Kidney (tissue), 14 donors: ENCODE results near the gene RPS6KA4. TPM values are rescaled to one million over a fixed set of nuclear protein-coding genes. Genes with fewer than 3 reads are reported as not detected.
A peak's percentile ranks its signal among the peaks of the same experiment; 100 is the strongest.

Experiments
- DNase-seq, 5 donors: peaks; one replicate each; pipeline ENCODE4 v3.0.0-alpha.2; 2013 to 2020
- FAIRE-seq: peaks from 2 replicates; lab custom pipeline; 2012; peaks lifted over from hg19 to GRCh38; lab: Jason Lieb, UNC
- H3K27ac ChIP-seq, 2 donors: one replicate each; pipeline ENCODE4 v1.7.0; 2013; ENCODE audit warnings: low read depth in 2 of 2, low read length in 2 of 2, inconsistent platforms in 1 of 2
- H3K27me3 ChIP-seq: one replicate; pipeline ENCODE4 v1.7.1; 2013; ENCODE audit warnings: low read length, inconsistent platforms; ENCODE audit not compliant: control insufficient read depth, insufficient read depth
- H3K36me3 ChIP-seq, 3 donors: one replicate each; pipeline versions ENCODE4 v1.7.0 to v1.7.1; 2013; ENCODE audit warnings: low read length in 3 of 3, control low read depth in 1 of 3, inconsistent platforms in 1 of 3; ENCODE audit not compliant: insufficient read depth in 3 of 3, control insufficient read depth in 2 of 3
- H3K4me1 ChIP-seq, 3 donors: one replicate each; pipeline versions ENCODE4 v1.7.0 to v1.7.1; 2013; ENCODE audit warnings: low read length in 3 of 3, inconsistent platforms in 1 of 3, low read depth in 1 of 3; ENCODE audit not compliant: control insufficient read depth in 2 of 3, insufficient read depth in 2 of 3
- H3K4me3 ChIP-seq, 3 donors: one replicate each; pipeline versions ENCODE4 v1.7.0 to v1.8.1; 2013; ENCODE audit warnings: low read length in 3 of 3, control low read depth in 1 of 3, inconsistent platforms in 1 of 3
- H3K9ac ChIP-seq, 3 donors: one replicate each; pipeline versions ENCODE4 v1.7.0 to v1.7.1; 2013; ENCODE audit warnings: low read length in 3 of 3, control low read depth in 1 of 3, inconsistent platforms in 1 of 3
- H3K9me3 ChIP-seq, 3 donors: one replicate each; pipeline versions ENCODE4 v1.7.0 to v1.7.1; 2013; ENCODE audit warnings: low read length in 3 of 3, control low read depth in 1 of 3, inconsistent platforms in 1 of 3; ENCODE audit not compliant: control insufficient read depth in 2 of 3, insufficient read depth in 1 of 3
- CTCF ChIP-seq: IDR thresholded peaks from 3 replicates; pipeline ENCODE4 v1.5.1; 2012; ENCODE audit warnings: mild to moderate bottlenecking, moderate library complexity, borderline replicate concordance; ENCODE audit not compliant: insufficient read depth; ENCODE audit errors: extremely low read depth
- intact Hi-C: fragments of 100-400 bp; cut with DNase I; formaldehyde crosslinking; loops from one replicate; pipeline ENCODE4 v1.11.1; 2022
- polyA plus RNA-seq: library from polyadenylated mRNA; stranded (reverse); fragments of 350-450 nt; fragmentation: Illumina TruSeq; extraction: RNeasy Lipid Tissue Mini Kit (QIAGEN cat#74804); gene quantifications from one replicate; pipeline ENCODE4 v1.2.3, GENCODE V29; 2014; ENCODE audit warnings: low read depth, low replicate concordance; ENCODE audit not compliant: insufficient read depth
- total RNA-seq: library from RNA; stranded (reverse); fragmentation: NEBNext Ultra II Directional; extraction: Animal tissue kit (Norgen Biotek cat#: 25700); gene quantifications from one replicate; pipeline ENCODE4 v1.2.1, GENCODE V29; 2021
- donor health status: control.
- donor health status: control.
- donor health status: control.
- donor health status: control.
- donor health status: control.
- donor health status: DM: yes; HTN: yes; CAD: no.
- donor health status: Normal renal cell carcinoma (clear cell type).

The RPS6KA4 gene
- total and polyA plus RNA-seq, 2 donors from 2014 or later, result 13.6 to 40.2 TPM

GRCh38 chr11:64334764-64335735 lies 23.9 kb upstream of the RPS6KA4 start:
- intact Hi-C loops, result no loop called here
- H3K9ac ChIP-seq, result no peak overlapping the region

GRCh38 chr11:64337538-64338249 lies 21.3 kb upstream of the RPS6KA4 start:
- Histone ChIP-seq H3K36me3 (no peaks in the 10 kb centered on the region), H3K4me1 (peaks cover 0 to 5% (median 4%) of the 10 kb centered on the region in 3 donors), H3K27me3 (no peaks in the 10 kb centered on the region), H3K9me3 (no peaks in the 10 kb centered on the region), H3K27ac (no peak overlapping the region), H3K9ac (no peak overlapping the region), H3K4me3 (no peak overlapping the region)
- TF ChIP-seq CTCF, result no peak
- FAIRE-seq (no peak), DNase-seq (no peak)
- intact Hi-C loops, result no loop called here

More at GRCh38 chr11:64334764-64335735, 23.9 kb upstream of the RPS6KA4 start:
- TF ChIP-seq CTCF, result no peak
- Histone ChIP-seq H3K27me3 (no peaks in the 10 kb centered on the region), H3K4me3 (no peak overlapping the region), H3K36me3 (no peaks in the 10 kb centered on the region), H3K4me1 (peaks cover 0 to 6% (median 0%) of the 10 kb centered on the region in 3 donors), H3K9me3 (no peaks in the 10 kb centered on the region), H3K27ac (no peak overlapping the region)
- no peak for FAIRE-seq
- peak; percentile 71 to 91 (median 74) for DNase-seq

- FAIRE-seq (no peak), DNase-seq (no peak)
- Histone ChIP-seq H3K36me3 (no peaks in the 10 kb centered on the region), H3K27me3 (no peaks in the 10 kb centered on the region), H3K9ac (no peak overlapping the region), H3K4me3 (no peak overlapping the region), H3K4me1 (peaks cover 0 to 5% (median 4%) of the 10 kb centered on the region in 3 donors), H3K27ac (no peak overlapping the region), H3K9me3 (no peaks in the 10 kb centered on the region)
- intact Hi-C loops, result no loop called here
- no peak for TF ChIP-seq CTCF
Observed at GRCh38 chr11:64338716-64339115, 20.2 kb upstream of the RPS6KA4 start.
